Ovary (tissue), 9 donors: ENCODE results near the gene STXBP1. TPM values are rescaled to one million over a fixed set of nuclear protein-coding genes. Genes with fewer than 3 reads are reported as not detected.

Experiments used
- DNase-seq, 5 donors: peaks; one replicate each; pipeline ENCODE4 v3.0.0-alpha.2; 2019 to 2020
- H3K27ac ChIP-seq, 2 donors: fragments of 200-600 bp; one replicate each; pipeline versions ENCODE4 v1.5.1 to v1.8.0; 2019 to 2022
- H3K27me3 ChIP-seq: fragments of 200-600 bp; one replicate; pipeline ENCODE4 v1.8.0; 2022
- H3K36me3 ChIP-seq: fragments of 200-600 bp; sonication (generic); one replicate; pipeline ENCODE4 v1.5.1; 2019
- H3K4me1 ChIP-seq: one replicate; pipeline ENCODE4 v1.8.1; 2013; ENCODE audit warnings: mild to moderate bottlenecking, moderate library complexity; ENCODE audit not compliant: insufficient read depth
- H3K4me3 ChIP-seq: fragments of 200-600 bp; sonication (generic); one replicate; pipeline ENCODE4 v1.5.1; 2017
- H3K9me3 ChIP-seq, 2 donors: fragments of 200-600 bp in 1 of 2; sonication (generic) in 1 of 2; one replicate each; pipeline versions ENCODE4 v1.5.1 to v1.8.1; 2013 to 2019; ENCODE audit warnings: mild to moderate bottlenecking in 1 of 2, moderate library complexity in 1 of 2
- CTCF ChIP-seq, 3 donors: fragments of 450-650 bp in 2 of 3; fragments of 200-600 bp in 1 of 3; IDR thresholded peaks; one replicate each; pipeline versions ENCODE4 v1.5.1 to v1.8.0; 2016 to 2022; ENCODE audit warnings: antibody characterized with exemption in 3 of 3, mild to moderate bottlenecking in 1 of 3
- EP300 ChIP-seq: sonication (generic); formaldehyde crosslinking; IDR thresholded peaks from one replicate; pipeline ENCODE4 v1.6.1; 2017; ENCODE audit warnings: antibody characterized with exemption
- POLR2A ChIP-seq: fragments of 450-650 bp; IDR thresholded peaks from one replicate; pipeline ENCODE4 v1.6.1; 2017; ENCODE audit warnings: antibody characterized with exemption, mild to moderate bottlenecking, moderate library complexity
- WGBS, 3 donors: extraction: QIAGEN DNeasy Blood & Tissue Kit in 1 of 3; methylation state at CpG; one replicate each; pipeline versions ENCODE4 v1.1.5 to v1.1.7; 2013 to 2017; 5-methylcytosine and 5-hydroxymethylcytosine counted together
- intact Hi-C, 4 donors: fragments of 100-400 bp; cut with DNase I; formaldehyde crosslinking; loops; one replicate each; pipeline versions ENCODE4 v1.11.0 to v1.15.1; 2022 to 2023
- polyA plus RNA-seq, 2 donors: library from polyadenylated mRNA; stranded (reverse); fragments of 200-250 nt in 1 of 2; fragments of 350-450 nt in 1 of 2; fragmentation: Illumina TruSeq in 1 of 2; extraction: RNeasy Lipid Tissue Mini Kit (QIAGEN cat#74804) in 1 of 2; gene quantifications; one replicate each; pipeline ENCODE4 v1.2.3, GENCODE V29; 2013 to 2014
- total RNA-seq, 7 donors: library from RNA; depleted of rRNA in 2 of 7; stranded (reverse); fragments of >200 nt in 2 of 7; fragmentation: NEBNext Ultra II Directional in 3 of 7; extraction: Animal tissue kit (Norgen Biotek cat#: 25700) in 3 of 7; gene quantifications; one replicate each; pipeline versions ENCODE4 v1.1.0 to v1.2.4, GENCODE V29; 2016 to 2023
- donor health status: DM: no; HTN: no; CAD: no; lungs with moderate emphysema.
- donor health status: DM: no; HTN: no; CAD: no.
- donor health status: Bipolar disorder and iron deficiency.
- donor health status: DM: yes; HTN: yes; CAD: no.
- donor health status: DM: no; HTN: no; CAD: no.
- donor health status: DM: yes; HTN: yes; CAD: no.

STXBP1 gene
- total and polyA plus RNA-seq, 9 donors, result 18.8 to 102 (median 75.7) TPM

GRCh38 chr9:127712867-127713266, 100.8 kb downstream of the STXBP1 start:
- Histone ChIP-seq H3K36me3 (no peaks in the 10 kb centered on the region), H3K4me3 (no peak overlapping the region), H3K27me3 (no peaks in the 10 kb centered on the region), H3K4me1 (peaks cover 8% of the 10 kb centered on the region), H3K27ac (no peak overlapping the region), H3K9me3 (no peaks in the 10 kb centered on the region)
- intact Hi-C loops, result no loop called here
- no peak for TF ChIP-seq EP300
- TF ChIP-seq CTCF (IDR thresholded peaks at IDR 0.05), result no peak
- no peak for TF ChIP-seq POLR2A
- DNase-seq, result no peak
- 89 to 92% (median 91%) methylated on average over 9 to 10 of the region's 10 CpGs for WGBS, 3 donors

GRCh38 chr9:127714020-127714750, 102.1 kb downstream of the STXBP1 start:
- no peak for DNase-seq

GRCh38 chr9:127714951-127715469, 102.9 kb downstream of the STXBP1 start:
- 0% methylated on average over 23 to 44 of the region's 44 CpGs for WGBS, 3 donors
- intact Hi-C loops, result no loop called here

More at GRCh38 chr9:127714020-127714750, 102.1 kb downstream of the STXBP1 start:
- H3K4me3 ChIP-seq, result peak overlapping the region; percentile 77
- WGBS, 3 donors, result 72 to 78% (median 74%) methylated on average over 16 to 19 of the region's 19 CpGs
- peaks cover 8% of the 10 kb centered on the region for H3K4me1 ChIP-seq
- no peak for TF ChIP-seq EP300
- no peak for TF ChIP-seq CTCF (IDR thresholded peaks at IDR 0.05)
- TF ChIP-seq POLR2A, result no peak
- no peaks in the 10 kb centered on the region for H3K27me3 ChIP-seq
- no peaks in the 10 kb centered on the region for H3K9me3 ChIP-seq
- H3K27ac ChIP-seq, result no peak overlapping the region
- intact Hi-C loops, result no loop called here
- H3K36me3 ChIP-seq, result no peaks in the 10 kb centered on the region

More at GRCh38 chr9:127714951-127715469, 102.9 kb downstream of the STXBP1 start:
- H3K36me3 ChIP-seq, result no peaks in the 10 kb centered on the region
- peaks cover 8% of the 10 kb centered on the region for H3K4me1 ChIP-seq
- H3K27ac ChIP-seq, result peak overlapping the region in 1 of 2 donors; percentile 71
- H3K4me3 ChIP-seq, result peak overlapping the region; percentile 77
- TF ChIP-seq EP300 (no peak), POLR2A (no peak), CTCF (IDR thresholded peaks at IDR 0.05) (no peak)
- no peaks in the 10 kb centered on the region for H3K27me3 ChIP-seq
- peak in 2 of 5 donors; percentile 50 to 57 for DNase-seq
- H3K9me3 ChIP-seq, result no peaks in the 10 kb centered on the region
